Upper lobe of left lung (tissue), 6 donors: ENCODE results near the gene SAMSN1. TPM values are rescaled to one million over a fixed set of nuclear protein-coding genes. Genes with fewer than 3 reads are reported as not detected.

Experiments
- ATAC-seq, 2 donors: fragments of 200-7000 bp; cut with Tn5 transposase; one replicate each; pipeline ENCODE4 v1.9.1; 2022; ENCODE audit warnings: mild to moderate bottlenecking in 2 of 2, moderate library complexity in 2 of 2; ENCODE audit not compliant: low FRiP score in 2 of 2
- DNase-seq, 2 donors: peaks; one replicate each; pipeline ENCODE4 v3.0.0-alpha.2; 2019 to 2020
- H3K27ac ChIP-seq, 4 donors: fragments of 200-600 bp; sonication (generic); one replicate each; pipeline ENCODE4 v1.5.1; 2016 to 2019
- H3K27me3 ChIP-seq, 4 donors: fragments of 200-600 bp; sonication (generic); one replicate each; pipeline ENCODE4 v1.5.1; 2017 to 2019
- H3K36me3 ChIP-seq, 4 donors: fragments of 200-600 bp; sonication (generic); one replicate each; pipeline ENCODE4 v1.5.1; 2016 to 2019
- H3K4me1 ChIP-seq, 4 donors: fragments of 200-600 bp; sonication (generic); one replicate each; pipeline ENCODE4 v1.5.1; 2018 to 2019
- H3K4me3 ChIP-seq, 4 donors: fragments of 200-600 bp; sonication (generic); one replicate each; pipeline ENCODE4 v1.5.1; 2017 to 2019; ENCODE audit warnings: mild to moderate bottlenecking in 2 of 4, moderate library complexity in 1 of 4
- H3K9me3 ChIP-seq, 4 donors: fragments of 200-600 bp; sonication (generic); one replicate each; pipeline ENCODE4 v1.5.1; 2018 to 2019
- CTCF ChIP-seq, 6 experiments: fragments of 450-650 bp in 4 of 6; fragments of 200-600 bp in 2 of 6; sonication (generic) in 2 of 6; IDR thresholded peaks; one replicate each; pipeline ENCODE4 v1.5.1; 2016 to 2019; ENCODE audit warnings: antibody characterized with exemption in 6 of 6
- EP300 ChIP-seq, 4 donors: sonication (generic); formaldehyde crosslinking; IDR thresholded peaks; one replicate each; pipeline ENCODE4 v1.5.1; 2017; ENCODE audit warnings: antibody characterized with exemption in 4 of 4, control low read depth in 2 of 4
- POLR2A ChIP-seq, 4 donors: fragments of 450-650 bp; IDR thresholded peaks; one replicate each; pipeline ENCODE4 v1.5.1; 2016 to 2017; ENCODE audit warnings: antibody characterized with exemption in 4 of 4, mild to moderate bottlenecking in 2 of 4
- POLR2AphosphoS5 ChIP-seq, 2 donors: sonication (generic); formaldehyde crosslinking; IDR thresholded peaks; one replicate each; pipeline ENCODE4 v1.5.1; 2017; ENCODE audit warnings: antibody characterized with exemption in 2 of 2
- WGBS, 2 donors: methylation state at CpG; one replicate each; pipeline ENCODE4 v1.1.5; 2017 to 2018; 5-methylcytosine and 5-hydroxymethylcytosine counted together
- total RNA-seq, 6 donors: library from RNA; depleted of rRNA in 4 of 6; stranded (reverse); fragments of >200 nt in 4 of 6; gene quantifications; one replicate each; pipeline versions ENCODE4 v1.1.0 to v1.2.1, GENCODE V29; 2016 to 2021
- donor health status: DM: no; HTN: no; CAD: no; lungs with moderate emphysema.
- donor health status: DM: no; HTN: yes; CAD: no; lungs with severe emphysema.

The SAMSN1 gene
- total RNA-seq, 6 donors from 2014 or later: 16.4 to 29.3 (median 20.3) TPM

- H3K4me1 ChIP-seq: peaks cover 0 to 3% (median 0%) of the 10 kb centered on the region in 4 donors
- no peak for ATAC-seq
- 81 to 85% methylated on average over 6 of the region's 6 CpGs for WGBS, 2 donors
- no peaks in the 10 kb centered on the region for H3K27me3 ChIP-seq
- H3K27ac ChIP-seq: no peak overlapping the region
- no peak overlapping the region for H3K4me3 ChIP-seq
- TF ChIP-seq POLR2A (IDR thresholded peaks at IDR 0.05): no peak
- TF ChIP-seq CTCF (IDR thresholded peaks at IDR 0.05): no peak
- no peak for TF ChIP-seq EP300 (IDR thresholded peaks at IDR 0.05)
- TF ChIP-seq POLR2AphosphoS5 (IDR thresholded peaks at IDR 0.05): no peak
- H3K36me3 ChIP-seq: no peaks in the 10 kb centered on the region
- H3K9me3 ChIP-seq: no peaks in the 10 kb centered on the region
- no peak for DNase-seq
Measured at GRCh38 chr21:14581902-14582457, 35.9 kb upstream of the SAMSN1 start.

DNA sequence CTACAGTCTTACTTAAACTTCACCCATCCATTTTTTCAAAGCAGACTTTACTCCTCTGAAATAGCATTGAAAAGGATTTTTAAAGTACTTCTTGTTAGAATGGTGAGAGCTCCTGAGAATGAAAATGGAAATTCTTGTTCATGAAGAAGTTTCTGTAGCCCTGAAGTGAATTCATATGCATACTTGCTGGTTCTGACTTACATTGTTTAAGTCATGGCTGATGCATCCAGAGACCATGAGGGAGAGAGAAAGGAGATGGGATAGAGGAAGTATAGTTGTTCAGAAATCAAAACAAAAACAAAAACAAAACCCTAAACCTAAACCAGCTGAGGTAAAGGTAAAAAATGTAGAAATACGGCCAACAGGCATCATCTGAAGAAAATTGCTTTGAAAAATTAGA is 27.1 kb upstream of the SAMSN1 start:
- no peaks in the 10 kb centered on the region for H3K9me3 ChIP-seq
- DNase-seq (no peak), ATAC-seq (no peak)
- H3K27me3 ChIP-seq: no peaks in the 10 kb centered on the region
- H3K36me3 ChIP-seq: no peaks in the 10 kb centered on the region
- 83 to 85% methylated on average over 1 of the region's 1 CpG for WGBS, 2 donors
- H3K27ac ChIP-seq: no peak overlapping the region
- TF ChIP-seq POLR2A (IDR thresholded peaks at IDR 0.05): no peak
- TF ChIP-seq POLR2AphosphoS5 (IDR thresholded peaks at IDR 0.05): no peak
- TF ChIP-seq EP300 (IDR thresholded peaks at IDR 0.05): no peak
- no peak overlapping the region for H3K4me3 ChIP-seq
- H3K4me1 ChIP-seq: no peaks in the 10 kb centered on the region

GRCh38 chr21:14572204-14572780 is 26.2 kb upstream of the SAMSN1 start:
- TF ChIP-seq POLR2A (IDR thresholded peaks at IDR 0.05) (no peak), POLR2AphosphoS5 (IDR thresholded peaks at IDR 0.05) (no peak), CTCF (IDR thresholded peaks at IDR 0.05) (no peak), EP300 (IDR thresholded peaks at IDR 0.05) (no peak)
- Histone ChIP-seq H3K4me1 (no peaks in the 10 kb centered on the region), H3K27ac (no peak overlapping the region), H3K36me3 (no peaks in the 10 kb centered on the region), H3K27me3 (no peaks in the 10 kb centered on the region), H3K9me3 (no peaks in the 10 kb centered on the region), H3K4me3 (no peak overlapping the region)
- no peak for ATAC-seq
- DNase-seq: no peak
- 33 to 43% methylated on average over 2 of the region's 2 CpGs for WGBS, 2 donors

GRCh38 chr21:14569868-14570267 is 23.8 kb upstream of the SAMSN1 start:
- DNase-seq: no peak
- H3K27ac ChIP-seq: no peak overlapping the region
- TF ChIP-seq CTCF (IDR thresholded peaks at IDR 0.05): no peak
- TF ChIP-seq POLR2AphosphoS5 (IDR thresholded peaks at IDR 0.05): no peak
- TF ChIP-seq EP300 (IDR thresholded peaks at IDR 0.05): no peak
- TF ChIP-seq POLR2A (IDR thresholded peaks at IDR 0.05): no peak
- no peaks in the 10 kb centered on the region for H3K9me3 ChIP-seq
- no peaks in the 10 kb centered on the region for H3K27me3 ChIP-seq
- no peak for ATAC-seq
- 92 to 95% methylated on average over 6 of the region's 6 CpGs for WGBS, 2 donors
- no peak overlapping the region for H3K4me3 ChIP-seq
- H3K36me3 ChIP-seq: no peaks in the 10 kb centered on the region
- H3K4me1 ChIP-seq: no peaks in the 10 kb centered on the region

- ATAC-seq: no peak
- 57 to 71% methylated on average over 3 of the region's 3 CpGs for WGBS, 2 donors
- Histone ChIP-seq H3K27me3 (no peaks in the 10 kb centered on the region), H3K4me1 (no peaks in the 10 kb centered on the region), H3K27ac (peak overlapping the region in 1 of 4 donors; percentile 62), H3K36me3 (no peaks in the 10 kb centered on the region), H3K9me3 (no peaks in the 10 kb centered on the region), H3K4me3 (no peak overlapping the region)
- TF ChIP-seq CTCF (IDR thresholded peaks at IDR 0.05): no peak
- no peak for TF ChIP-seq POLR2AphosphoS5 (IDR thresholded peaks at IDR 0.05)
- no peak for TF ChIP-seq EP300 (IDR thresholded peaks at IDR 0.05)
- TF ChIP-seq POLR2A (IDR thresholded peaks at IDR 0.05): no peak
- no peak for DNase-seq
Measured at GRCh38 chr21:14569026-14569621, 23.0 kb upstream of the SAMSN1 start.
